DND-41 (cell line): Measurements from ENCODE around the gene PINLYP.

Source experiments
- CTCF ChIP-seq: IDR thresholded peaks from 2 replicates; pipeline ENCODE4 v1.5.1; 2012; ENCODE audit warnings: borderline replicate concordance, low read length, moderate library complexity, mild to moderate bottlenecking; ENCODE audit not compliant: poor library complexity, severe bottlenecking; ENCODE audit errors: extremely low read depth
- EZH2 ChIP-seq: IDR thresholded peaks from 3 replicates; pipeline ENCODE4 v1.6.1; 2012; ENCODE audit warnings: borderline replicate concordance, low read depth, mild to moderate bottlenecking, moderate library complexity, low read length, inconsistent platforms; ENCODE audit not compliant: severe bottlenecking

DNA sequence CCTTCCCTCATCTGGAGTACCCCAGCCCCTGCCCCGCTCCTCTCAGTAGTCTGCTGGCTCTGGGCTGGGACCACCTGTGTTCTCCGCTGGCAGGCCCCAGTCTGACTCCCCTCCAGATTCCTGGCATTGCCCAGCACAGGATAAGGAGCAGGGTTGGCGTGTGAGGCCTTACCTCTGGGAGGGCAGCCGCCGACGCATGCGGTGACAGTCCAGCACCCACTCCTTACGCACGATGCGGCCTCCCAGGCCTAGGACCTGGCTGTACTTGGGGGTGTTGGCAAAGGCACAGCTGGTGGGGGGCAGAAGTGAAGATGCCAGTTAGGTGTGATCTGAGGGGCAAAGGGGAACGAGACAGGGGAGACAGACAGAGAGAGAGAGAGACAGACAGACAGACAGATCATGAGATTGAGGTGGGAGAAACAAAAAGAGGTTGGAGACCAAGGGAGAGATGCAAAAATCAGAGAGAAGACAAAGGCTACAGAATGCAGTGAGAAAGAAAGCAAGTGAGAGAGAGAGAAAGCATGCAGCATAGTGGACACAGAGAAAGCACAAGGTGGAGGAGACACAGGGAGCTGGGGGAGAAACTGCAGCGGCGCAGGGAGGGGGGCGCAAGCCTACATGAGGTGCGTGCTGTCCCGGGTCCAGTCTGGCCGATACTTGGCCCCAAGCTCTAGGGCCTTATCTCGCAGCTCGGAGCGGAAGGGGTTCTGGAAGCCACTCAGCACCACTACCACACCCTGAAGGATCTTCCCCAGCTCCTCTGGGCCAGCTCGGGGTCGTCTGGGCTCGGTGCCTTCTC is 24.0 kb upstream of the PINLYP start:
- TF ChIP-seq CTCF (no peak), EZH2 (no peak)
